GM21576 (cell line): ENCODE measurements around the gene TYMS.

Experiments used
- ATAC-seq: cut with Tn5 transposase; IDR thresholded peaks from one replicate; pipeline ENCODE4 v1.9.1; 2021; ENCODE audit warnings: mild to moderate bottlenecking, moderate library complexity; ENCODE audit not compliant: unreplicated experiment

TYMS gene

GRCh38 chr18:657311-658000 lies at the start of gene TYMS:
Gene TYMS (plus strand): TSS chr18:657653. CDS start chr18:657743, 90 bp downstream.
- peak; percentile 36 for ATAC-seq

DNA sequence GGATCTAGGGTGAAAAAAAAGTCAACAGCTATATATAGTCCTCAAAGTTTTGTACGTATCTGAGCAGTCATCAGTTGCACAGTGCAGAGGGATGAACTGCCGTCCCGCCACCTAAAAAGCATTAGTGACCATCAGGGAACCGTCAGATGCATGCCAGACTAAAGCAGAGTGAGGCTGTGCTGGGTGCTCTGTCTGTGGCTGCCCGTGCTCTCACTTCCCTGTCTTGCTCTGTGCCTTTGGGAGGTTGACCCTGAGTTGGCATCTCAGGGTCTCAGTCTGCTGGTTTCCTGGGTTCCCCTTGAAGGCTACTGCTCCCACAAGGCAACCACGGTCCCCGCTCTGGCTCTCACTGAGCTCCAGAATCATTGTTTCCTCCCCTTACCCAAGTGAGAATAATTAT lies 49.5 kb upstream of the TYMS start:
- ATAC-seq: no peak

GRCh38 chr18:610214-610928 lies 47.1 kb upstream of the TYMS start:
- no peak for ATAC-seq

GRCh38 chr18:612156-612555 lies 45.3 kb upstream of the TYMS start:
- ATAC-seq: no peak

DNA sequence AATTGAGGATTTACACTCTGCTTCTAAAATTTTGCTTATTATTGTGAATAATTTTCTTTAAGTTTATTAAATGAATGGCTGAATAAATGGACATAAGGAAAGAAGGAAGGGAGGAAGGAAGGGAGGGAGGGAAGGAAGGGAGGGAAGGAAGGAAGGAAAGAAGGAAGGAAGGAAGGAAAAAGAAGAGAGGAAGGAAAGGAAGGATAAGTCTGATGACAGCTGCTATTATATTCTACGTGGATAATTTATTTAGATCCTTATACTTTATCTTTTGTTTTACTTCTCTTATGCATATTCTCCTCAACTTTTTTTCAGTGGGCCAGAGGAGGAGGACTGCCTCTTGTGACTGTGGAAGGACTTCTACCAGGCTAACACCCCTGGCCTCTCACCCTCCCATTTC lies 43.3 kb upstream of the TYMS start:
- no peak for ATAC-seq

DNA sequence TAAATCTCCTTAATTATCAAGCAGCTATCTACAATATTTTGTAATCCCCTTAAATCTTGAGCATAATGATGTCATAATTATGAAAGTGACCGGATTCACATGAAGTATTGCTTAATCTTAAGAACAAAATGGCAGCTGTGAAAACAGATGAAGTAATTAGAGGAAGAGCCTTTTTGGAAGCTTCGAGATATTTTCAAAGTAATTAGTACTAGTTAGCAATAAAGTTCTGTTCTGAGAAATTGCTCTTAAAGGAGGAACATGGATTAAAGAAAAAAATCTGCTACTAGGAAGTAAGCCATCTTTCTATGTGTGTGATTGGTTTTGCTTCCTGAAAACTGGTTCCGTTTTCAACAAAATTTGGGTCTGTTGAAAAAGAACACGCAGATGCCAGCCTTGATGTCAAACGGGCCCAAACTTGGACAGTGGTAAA lies 42.3 kb upstream of the TYMS start:
- ATAC-seq: no peak

DNA sequence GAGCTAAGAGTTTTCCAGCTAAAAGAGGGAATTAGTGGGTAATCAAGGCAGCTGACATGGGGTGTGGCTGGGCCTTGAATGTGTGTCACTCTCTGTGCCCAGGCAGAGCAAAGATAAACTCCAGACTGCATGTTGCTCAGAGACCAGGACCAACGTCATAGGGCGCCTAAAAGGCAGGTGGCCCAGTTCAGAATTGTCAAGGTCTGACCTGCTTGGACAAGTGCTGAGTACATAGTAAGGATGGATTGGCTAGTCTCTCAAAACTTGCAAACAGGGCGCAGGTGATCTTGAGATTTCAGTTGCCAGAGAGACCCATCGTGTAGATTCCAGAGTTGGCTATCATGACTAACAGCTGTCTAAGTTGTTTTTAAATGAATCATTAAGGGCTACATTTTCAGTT lies 41.7 kb upstream of the TYMS start:
- no peak for ATAC-seq

DNA sequence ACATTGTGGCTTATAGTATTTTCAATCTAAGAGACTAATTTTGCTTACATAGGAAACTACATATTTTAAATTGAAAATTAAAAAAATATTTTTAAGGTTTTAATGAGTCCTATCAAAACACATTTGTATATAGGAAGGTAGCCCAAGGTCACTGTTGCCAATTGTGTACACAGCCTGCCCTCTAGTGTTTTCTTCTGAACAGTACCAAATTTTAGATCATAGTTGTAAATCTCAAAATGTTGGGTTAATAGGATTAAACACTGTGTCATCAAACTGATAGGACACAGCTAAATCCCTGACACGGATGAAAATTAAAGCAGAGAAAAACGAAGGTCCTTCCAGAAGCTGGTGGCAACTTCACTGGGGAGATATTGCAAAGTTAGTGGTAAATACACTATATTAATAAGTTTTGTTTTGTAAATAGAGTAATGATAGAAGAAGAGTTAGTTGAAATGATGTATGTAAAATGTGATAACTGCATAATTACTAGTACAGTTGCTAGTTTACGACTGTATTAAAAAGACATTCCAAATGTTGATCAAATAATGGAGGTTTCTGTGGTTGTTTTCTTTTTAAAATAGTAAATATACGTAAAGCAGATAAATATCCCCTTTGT lies 41.0 kb upstream of the TYMS start:
- ATAC-seq: peak; percentile 53

DNA sequence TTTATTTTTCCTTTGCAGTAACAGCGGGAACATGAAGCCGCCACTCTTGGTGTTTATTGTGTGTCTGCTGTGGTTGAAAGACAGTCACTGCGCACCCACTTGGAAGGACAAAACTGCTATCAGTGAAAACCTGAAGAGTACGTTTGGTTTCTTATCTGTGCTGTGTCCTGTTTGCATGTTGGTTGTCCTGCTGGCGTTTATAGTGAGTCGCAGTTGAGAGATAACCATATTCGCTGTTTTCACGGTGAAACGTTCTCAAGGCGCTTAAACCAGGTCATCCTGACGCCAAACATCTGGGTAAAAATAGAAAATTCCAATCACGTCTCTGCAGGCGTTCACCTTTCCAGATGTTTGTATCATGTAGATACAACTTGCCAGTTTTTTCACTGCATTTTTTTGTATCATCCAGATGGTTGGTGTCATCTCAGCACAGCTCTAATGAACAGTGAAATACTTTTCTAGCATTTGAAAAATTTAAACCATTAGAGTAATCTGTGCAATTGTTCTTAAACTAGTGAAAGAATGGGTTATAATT lies 39.4 kb upstream of the TYMS start:
- ATAC-seq: no peak

- ATAC-seq: no peak
These were observed 38.8 kb upstream of the TYMS start for GRCh38 chr18:618618-619017.

GRCh38 chr18:621291-622043 lies 36.0 kb upstream of the TYMS start:
- ATAC-seq: no peak

- no peak for ATAC-seq
These were observed 35.2 kb upstream of the TYMS start for GRCh38 chr18:622289-622688.

- ATAC-seq: no peak
These were observed 33.5 kb upstream of the TYMS start for GRCh38 chr18:623761-624620.

DNA sequence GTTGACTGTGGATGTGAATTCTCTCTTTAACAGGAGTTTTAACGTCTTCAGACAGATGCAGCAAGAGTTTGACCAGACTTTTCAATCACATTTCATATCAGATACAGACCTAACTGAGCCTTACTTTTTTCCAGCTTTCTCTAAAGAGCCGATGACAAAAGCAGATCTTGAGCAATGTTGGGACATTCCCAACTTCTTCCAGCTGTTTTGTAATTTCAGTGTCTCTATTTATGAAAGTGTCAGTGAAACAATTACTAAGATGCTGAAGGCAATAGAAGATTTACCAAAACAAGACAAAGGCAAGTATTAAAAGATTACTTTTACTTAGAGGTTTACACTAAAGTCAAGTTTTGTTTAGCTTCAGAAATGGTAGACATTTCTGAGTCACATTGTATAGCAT lies 30.2 kb upstream of the TYMS start:
- ATAC-seq: no peak

- ATAC-seq: no peak
These were observed 27.9 kb upstream of the TYMS start for GRCh38 chr18:629269-630150.

- ATAC-seq: no peak
These were observed 25.9 kb upstream of the TYMS start for GRCh38 chr18:631560-631959.

DNA sequence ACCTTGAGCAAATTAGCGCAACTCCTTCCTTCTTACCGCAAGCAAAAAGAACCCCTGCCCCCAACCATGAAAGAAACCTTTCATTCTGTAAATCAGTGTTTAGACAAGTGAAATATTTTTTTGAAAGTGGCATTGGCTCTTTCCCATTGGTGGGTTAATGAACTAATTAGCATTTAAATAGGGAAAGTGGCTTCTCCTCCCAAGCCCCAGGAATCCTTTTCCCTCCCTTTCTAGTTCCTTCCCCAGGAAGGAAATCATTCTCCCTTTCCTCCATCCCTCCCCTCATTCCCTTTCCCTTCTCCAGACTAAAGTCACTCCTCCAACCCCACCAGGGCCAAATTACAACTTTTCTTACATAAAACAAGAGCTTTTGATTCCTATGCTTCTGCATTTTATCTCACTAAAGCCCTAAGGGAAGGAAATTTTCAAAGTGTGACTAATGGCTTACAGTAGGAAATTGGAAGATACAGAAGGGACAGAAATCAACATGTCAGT lies 22.9 kb upstream of the TYMS start:
- no peak for ATAC-seq

DNA sequence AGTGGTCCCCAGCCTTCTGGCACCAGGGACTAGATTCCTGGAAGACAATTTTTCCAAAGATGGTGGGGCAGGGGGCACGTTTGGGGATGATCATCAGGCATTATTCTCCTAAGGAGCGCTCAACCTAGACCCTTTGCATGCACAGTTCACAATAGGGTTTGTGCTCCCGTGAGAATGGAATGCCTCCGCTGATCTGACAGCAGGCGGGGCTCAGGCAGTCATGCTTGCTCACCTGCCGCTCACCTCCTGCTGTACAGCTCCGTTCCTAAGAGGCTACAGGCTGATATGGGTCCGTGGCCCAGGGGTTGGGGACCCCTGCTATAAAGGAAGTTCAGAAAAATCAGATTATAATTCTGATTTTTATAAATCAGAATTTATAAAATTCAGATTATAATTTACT lies 22.3 kb upstream of the TYMS start:
- ATAC-seq: no peak

DNA sequence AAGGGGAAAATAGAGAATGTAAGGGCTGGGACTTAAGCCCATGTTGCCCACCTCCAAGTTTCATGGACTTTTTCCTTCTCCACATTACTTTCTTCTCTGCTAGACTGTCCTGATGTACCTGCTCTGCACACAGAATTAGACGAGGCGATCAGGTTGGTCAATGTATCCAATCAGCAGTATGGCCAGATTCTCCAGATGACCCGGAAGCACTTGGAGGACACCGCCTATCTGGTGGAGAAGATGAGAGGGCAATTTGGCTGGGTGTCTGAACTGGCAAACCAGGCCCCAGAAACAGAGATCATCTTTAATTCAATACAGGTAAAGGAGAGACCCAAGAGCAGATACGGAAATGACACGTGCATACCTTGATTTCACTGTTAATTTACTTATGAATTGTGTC lies 16.2 kb upstream of the TYMS start:
- ATAC-seq: no peak
